Measurements from ENCODE around the gene TOX3. TPM values are rescaled to one million over a fixed set of nuclear protein-coding genes. Genes with fewer than 3 reads are reported as not detected.

Gene TOX3
- total and polyA plus RNA-seq, 2 experiments from 2014 or later = not detected

DNA sequence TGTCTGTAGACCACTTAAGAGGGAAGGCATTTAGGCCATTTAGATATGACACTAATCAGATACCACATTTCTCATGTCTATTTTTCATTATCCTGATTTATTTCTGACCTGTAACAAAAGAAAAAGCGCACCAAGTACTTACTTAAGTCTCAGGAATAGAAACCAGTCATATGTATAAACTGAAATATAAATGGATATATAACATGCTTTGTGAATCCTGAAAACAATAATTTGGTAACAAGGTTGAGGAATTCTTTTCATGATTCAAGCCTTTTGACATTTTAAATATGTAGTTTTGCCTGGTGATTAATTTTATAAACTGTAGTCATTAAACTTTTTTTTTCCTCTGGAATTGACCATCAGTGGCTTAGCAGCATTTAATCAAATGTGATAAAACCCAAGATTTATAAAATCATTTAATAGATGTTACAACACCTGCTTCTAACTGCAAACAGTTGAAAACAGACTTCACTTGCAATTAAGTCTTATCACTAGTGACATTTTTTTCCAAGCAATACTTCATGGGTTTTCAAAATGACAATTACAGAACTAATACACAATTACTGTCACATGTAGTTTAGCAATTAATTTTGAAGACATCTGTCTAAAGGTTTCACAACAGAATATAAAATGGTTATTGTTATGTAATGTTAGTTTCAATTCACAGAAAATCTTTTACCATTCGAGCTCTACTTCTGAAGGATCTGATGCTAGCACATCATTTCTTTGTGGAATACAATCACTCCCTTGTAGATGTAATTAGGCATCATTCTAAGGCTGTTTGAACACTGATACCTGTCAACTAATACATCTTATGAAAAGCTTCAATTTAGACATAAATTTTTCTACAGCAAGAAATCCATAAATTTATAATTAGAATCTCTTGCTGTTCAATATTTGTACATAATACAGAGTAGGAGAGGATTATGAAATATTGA lies 110.3 kb downstream of the TOX3 start:
- H3K27ac ChIP-seq = no peak overlapping the region
- H3K4me3 ChIP-seq = no peak overlapping the region
- H3F3A ChIP-seq (ENCODE audit: insufficient read depth) = no peaks in the 10 kb centered on the region
- H3K79me2 ChIP-seq (ENCODE audit: insufficient read depth) = no peaks in the 10 kb centered on the region
- no peak for TF ChIP-seq EZH2 (IDR thresholded peaks at IDR 0.05; ENCODE audit: insufficient read depth, poor library complexity, severe bottlenecking)
- TF ChIP-seq EZH2phosphoT487 (IDR thresholded peaks at IDR 0.05; ENCODE audit: insufficient read depth, low read depth) = no peak
- H2AFZ ChIP-seq = no peak overlapping the region
- H3K9ac ChIP-seq = no peak overlapping the region
- DNase-seq = no peak
- no peak overlapping the region for H3K4me2 ChIP-seq (ENCODE audit: unreplicated experiment)
- no peaks in the 10 kb centered on the region for H3K9me2 ChIP-seq (ENCODE audit: insufficient read depth)
- in situ Hi-C loops (cut with MboI) = no loop called here
- no peaks in the 10 kb centered on the region for H4K20me1 ChIP-seq (ENCODE audit: insufficient read depth)
- H3K36me3 ChIP-seq (ENCODE audit: low read depth) = no peaks in the 10 kb centered on the region
- H3K27me3 ChIP-seq (replicated peaks; ENCODE audit: insufficient read depth) = no peaks in the 10 kb centered on the region
- no peaks in the 10 kb centered on the region for H3K9me3 ChIP-seq (ENCODE audit: low read depth)
- H3K4me1 ChIP-seq (ENCODE audit: insufficient read depth) = no peaks in the 10 kb centered on the region
- WGBS, 2 experiments (ENCODE audit: low coverage in 1 of 2, low lambda C conversion rate in 2 of 2, missing lambda C conversion rate in 2 of 2) = 7 to 10% methylated on average over 2 of the region's 2 CpGs

DNA sequence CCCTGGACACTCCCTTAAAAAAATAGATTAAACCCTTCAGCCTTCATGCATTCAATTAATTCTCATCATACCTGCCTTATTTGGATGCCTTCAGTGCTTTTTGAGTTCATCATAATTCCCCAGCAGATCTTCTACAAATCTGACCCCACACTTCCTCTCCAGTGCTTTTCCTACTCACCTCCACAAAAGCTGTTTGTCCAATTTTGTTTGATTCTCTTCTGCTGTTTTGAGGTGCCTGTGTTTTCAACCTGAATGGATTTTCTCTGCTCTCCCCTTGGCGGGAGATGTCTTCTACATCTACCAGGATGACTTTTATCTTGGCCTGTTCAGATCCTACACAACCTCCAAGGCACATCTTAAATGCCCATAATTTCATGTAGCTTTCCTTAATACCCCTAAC lies 112.7 kb downstream of the TOX3 start:
- no peaks in the 10 kb centered on the region for H3K9me2 ChIP-seq (ENCODE audit: insufficient read depth)
- H3K4me2 ChIP-seq (ENCODE audit: unreplicated experiment) = no peak overlapping the region
- no peak for TF ChIP-seq EZH2phosphoT487 (IDR thresholded peaks at IDR 0.05; ENCODE audit: insufficient read depth, low read depth)
- TF ChIP-seq EZH2 (IDR thresholded peaks at IDR 0.05; ENCODE audit: insufficient read depth, poor library complexity, severe bottlenecking) = no peak
- H3K36me3 ChIP-seq (ENCODE audit: low read depth) = no peaks in the 10 kb centered on the region
- DNase-seq = no peak
- WGBS, 2 experiments (ENCODE audit: low coverage in 1 of 2, low lambda C conversion rate in 2 of 2, missing lambda C conversion rate in 2 of 2) = 10 to 14% methylated on average over 1 of the region's 1 CpG
- no peak overlapping the region for H3K27ac ChIP-seq
- no peaks in the 10 kb centered on the region for H3F3A ChIP-seq (ENCODE audit: insufficient read depth)
- H3K9ac ChIP-seq = no peak overlapping the region
- no peaks in the 10 kb centered on the region for H3K9me3 ChIP-seq (ENCODE audit: low read depth)
- no peaks in the 10 kb centered on the region for H3K4me1 ChIP-seq (ENCODE audit: insufficient read depth)
- in situ Hi-C loops (cut with MboI) = no loop called here
- H3K27me3 ChIP-seq (replicated peaks; ENCODE audit: insufficient read depth) = no peaks in the 10 kb centered on the region
- no peaks in the 10 kb centered on the region for H4K20me1 ChIP-seq (ENCODE audit: insufficient read depth)
- no peak overlapping the region for H2AFZ ChIP-seq
- H3K79me2 ChIP-seq (ENCODE audit: insufficient read depth) = no peaks in the 10 kb centered on the region
- no peak overlapping the region for H3K4me3 ChIP-seq

DNA sequence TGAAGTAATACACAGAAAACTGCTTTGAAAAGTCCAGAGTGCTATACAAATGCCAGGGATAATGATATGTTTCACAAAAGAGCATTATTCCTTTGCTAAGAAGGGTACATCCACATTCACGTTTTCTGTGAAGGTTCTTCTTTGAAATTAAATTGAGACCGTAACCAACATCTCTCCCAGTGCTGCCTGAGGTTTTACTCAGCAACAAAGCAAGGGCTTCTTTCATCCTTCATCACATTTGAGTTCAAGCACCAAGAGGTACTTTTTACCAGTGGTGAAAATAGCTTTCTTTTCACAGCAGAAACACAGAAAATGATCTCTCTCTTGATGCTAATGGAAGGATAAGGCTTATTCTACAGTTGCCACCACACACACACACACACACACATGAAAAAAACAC lies 113.3 kb downstream of the TOX3 start:
- H3K79me2 ChIP-seq (ENCODE audit: insufficient read depth) = no peaks in the 10 kb centered on the region
- H3K27ac ChIP-seq = no peak overlapping the region
- no peaks in the 10 kb centered on the region for H3K9me2 ChIP-seq (ENCODE audit: insufficient read depth)
- TF ChIP-seq EZH2phosphoT487 (IDR thresholded peaks at IDR 0.05; ENCODE audit: insufficient read depth, low read depth) (no peak), EZH2 (IDR thresholded peaks at IDR 0.05; ENCODE audit: insufficient read depth, poor library complexity, severe bottlenecking) (no peak)
- H2AFZ ChIP-seq = no peak overlapping the region
- no peaks in the 10 kb centered on the region for H4K20me1 ChIP-seq (ENCODE audit: insufficient read depth)
- in situ Hi-C loops (cut with MboI) = no loop called here
- no peaks in the 10 kb centered on the region for H3K36me3 ChIP-seq (ENCODE audit: low read depth)
- H3K4me3 ChIP-seq = no peak overlapping the region
- DNase-seq = no peak
- H3K27me3 ChIP-seq (replicated peaks; ENCODE audit: insufficient read depth) = no peaks in the 10 kb centered on the region
- H3K4me1 ChIP-seq (ENCODE audit: insufficient read depth) = no peaks in the 10 kb centered on the region
- H3K9me3 ChIP-seq (ENCODE audit: low read depth) = no peaks in the 10 kb centered on the region
- H3K9ac ChIP-seq = no peak overlapping the region
- WGBS, 2 experiments (ENCODE audit: low coverage in 1 of 2, low lambda C conversion rate in 2 of 2, missing lambda C conversion rate in 2 of 2) = 9 to 17% methylated on average over 2 of the region's 2 CpGs
- no peaks in the 10 kb centered on the region for H3F3A ChIP-seq (ENCODE audit: insufficient read depth)
- no peak overlapping the region for H3K4me2 ChIP-seq (ENCODE audit: unreplicated experiment)

DNA sequence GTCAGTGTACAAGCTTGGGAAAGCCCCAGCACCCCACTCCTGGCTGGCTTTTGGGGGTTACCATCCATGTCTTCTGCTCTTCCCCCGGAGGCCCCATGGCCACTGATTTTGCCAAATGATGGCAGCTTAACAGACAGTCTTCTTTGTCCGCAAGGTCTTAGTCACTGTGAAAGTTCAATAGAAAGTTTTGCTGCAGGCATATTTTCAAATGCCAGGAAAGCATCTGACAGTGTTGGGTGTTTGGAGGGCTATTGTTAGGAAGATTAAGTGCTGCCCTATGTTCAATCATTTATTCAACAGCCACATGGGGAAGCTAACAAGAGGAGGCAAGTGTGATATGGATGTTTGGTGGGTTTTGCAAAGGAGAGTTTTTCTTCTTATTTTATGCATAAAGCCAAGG lies 122.4 kb downstream of the TOX3 start:
- WGBS, 2 experiments (ENCODE audit: low coverage in 1 of 2, low lambda C conversion rate in 2 of 2, missing lambda C conversion rate in 2 of 2) = 32 to 36% methylated on average over 2 of the region's 2 CpGs
- H3K79me2 ChIP-seq (ENCODE audit: insufficient read depth) = no peaks in the 10 kb centered on the region
- no peak overlapping the region for H2AFZ ChIP-seq
- no peaks in the 10 kb centered on the region for H3K9me3 ChIP-seq (ENCODE audit: low read depth)
- no peak for TF ChIP-seq EZH2 (IDR thresholded peaks at IDR 0.05; ENCODE audit: insufficient read depth, poor library complexity, severe bottlenecking)
- TF ChIP-seq EZH2phosphoT487 (IDR thresholded peaks at IDR 0.05; ENCODE audit: insufficient read depth, low read depth) = no peak
- H3K9ac ChIP-seq = no peak overlapping the region
- DNase-seq = no peak
- H3K36me3 ChIP-seq (ENCODE audit: low read depth) = no peaks in the 10 kb centered on the region
- H3K27ac ChIP-seq = no peak overlapping the region
- H3K9me2 ChIP-seq (ENCODE audit: insufficient read depth) = no peaks in the 10 kb centered on the region
- no peaks in the 10 kb centered on the region for H3K4me1 ChIP-seq (ENCODE audit: insufficient read depth)
- no peaks in the 10 kb centered on the region for H4K20me1 ChIP-seq (ENCODE audit: insufficient read depth)
- in situ Hi-C loops (cut with MboI) = no loop called here
- H3K27me3 ChIP-seq (replicated peaks; ENCODE audit: insufficient read depth) = no peaks in the 10 kb centered on the region
- H3F3A ChIP-seq (ENCODE audit: insufficient read depth) = no peaks in the 10 kb centered on the region
- H3K4me3 ChIP-seq = no peak overlapping the region
- no peak overlapping the region for H3K4me2 ChIP-seq (ENCODE audit: unreplicated experiment)
